H1 (cell line): ENCODE measurements around the gene CPA4. TPM values are rescaled to one million over a fixed set of nuclear protein-coding genes. Genes with fewer than 3 reads are reported as not detected.

Source experiments
- CTCF ChIA-PET: fragments of 300-600 bp; sonication (Branson Sonifier 250); formaldehyde crosslinking; loops from one replicate; lab custom pipeline; 2021; ENCODE audit not compliant: partially characterized antibody; lab: Charles Lee
- POLR2A ChIA-PET: fragments of 300-600 bp; sonication (Branson Sonifier 250); formaldehyde crosslinking; loops from one replicate; lab custom pipeline; 2021; ENCODE audit warnings: inconsistent platforms; ENCODE audit not compliant: partially characterized antibody; lab: Charles Lee
- DNase-seq, 2 experiments: peaks; one replicate each; pipeline versions ENCODE4 v3.0.0 to v3.0.0-alpha.2; 2010 to 2022; ENCODE audit warnings: low spot score in 2 of 2, low read depth in 1 of 2, mixed read lengths in 1 of 2
- FAIRE-seq: peaks from 2 replicates; lab custom pipeline; 2011; peaks lifted over from hg19 to GRCh38; lab: Jason Lieb, UNC
- H2AFZ ChIP-seq: 2 replicates; pipeline ENCODE4 v1.8.1; 2012; ENCODE audit warnings: low read length, inconsistent platforms
- H2AK5ac ChIP-seq: 2 replicates; pipeline ENCODE4 v1.6.1; 2013; ENCODE audit warnings: low read depth, low read length
- H2BK120ac ChIP-seq: replicated peaks from 2 replicates; pipeline ENCODE3; 2013; ENCODE audit warnings: low read depth, low read length, inconsistent platforms
- H2BK12ac ChIP-seq: 2 replicates; pipeline ENCODE4 v1.6.1; 2013; ENCODE audit warnings: low read depth, low read length
- H2BK15ac ChIP-seq: 2 replicates; pipeline ENCODE4 v1.6.1; 2013; ENCODE audit warnings: low read length
- H2BK20ac ChIP-seq: 2 replicates; pipeline ENCODE4 v1.6.1; 2013; ENCODE audit warnings: low read length
- H2BK5ac ChIP-seq: 2 replicates; pipeline ENCODE4 v1.6.1; 2013; ENCODE audit warnings: low read depth, low read length
- H3K14ac ChIP-seq: 2 replicates; pipeline ENCODE4 v1.6.1; 2013; ENCODE audit warnings: inconsistent platforms; ENCODE audit not compliant: insufficient read length
- H3K18ac ChIP-seq: 2 replicates; pipeline ENCODE4 v1.6.1; 2013; ENCODE audit warnings: low read length; ENCODE audit errors: extremely low read depth
- H3K23ac ChIP-seq: 2 replicates; pipeline ENCODE4 v1.6.1; 2013; ENCODE audit warnings: inconsistent platforms; ENCODE audit not compliant: insufficient read length
- H3K23me2 ChIP-seq: 2 replicates; pipeline ENCODE4 v1.6.1; 2013; ENCODE audit warnings: low read depth, low read length
- H3K27ac ChIP-seq: 2 replicates; pipeline ENCODE4 v1.6.1; 2011; ENCODE audit warnings: low read depth, low read length, inconsistent platforms
- H3K27me3 ChIP-seq, 4 experiments: replicated peaks in 1 of 4; 1 replicate in 1 of 4; 2 replicates in 3 of 4; pipeline versions ENCODE4 v1.6.1 to v1.8.1; 2011 to 2013; ENCODE audit warnings: low read length in 3 of 4, mild to moderate bottlenecking in 3 of 4, inconsistent platforms in 2 of 4, mixed read lengths in 2 of 4, moderate library complexity in 1 of 4; ENCODE audit not compliant: control insufficient read depth in 3 of 4, insufficient read depth in 3 of 4; ENCODE audit errors: extremely low read depth in 1 of 4
- H3K36me3 ChIP-seq, 4 experiments: 2 replicates each; pipeline versions ENCODE4 v1.6.1 to v1.8.1; 2011 to 2013; ENCODE audit warnings: mild to moderate bottlenecking in 4 of 4, low read length in 3 of 4, moderate library complexity in 2 of 4, control low read depth in 1 of 4, inconsistent platforms in 1 of 4; ENCODE audit not compliant: insufficient read depth in 4 of 4, control insufficient read depth in 2 of 4
- H3K4ac ChIP-seq: replicated peaks from 2 replicates; pipeline ENCODE3; 2013; ENCODE audit warnings: low read length, low read depth, mixed read lengths, inconsistent platforms; ENCODE audit not compliant: insufficient read length
- H3K4me1 ChIP-seq, 4 experiments: replicated peaks in 1 of 4; 1 replicate in 1 of 4; 2 replicates in 3 of 4; pipeline versions ENCODE4 v1.6.1 to v1.8.1; 2011 to 2013; ENCODE audit warnings: low read length in 3 of 4, inconsistent platforms in 2 of 4, mixed read lengths in 1 of 4; ENCODE audit not compliant: insufficient read depth in 4 of 4, control insufficient read depth in 3 of 4
- H3K4me2 ChIP-seq, 2 experiments: 2 replicates each; pipeline versions ENCODE4 v1.6.1 to v1.8.1; 2011 to 2013; ENCODE audit warnings: low read depth in 2 of 2, low read length in 2 of 2, control low read depth in 1 of 2, inconsistent platforms in 1 of 2, mild to moderate bottlenecking in 1 of 2; ENCODE audit not compliant: insufficient read depth in 1 of 2
- H3K4me3 ChIP-seq, 4 experiments: fragments of 200-600, 300-600 bp in 1 of 4; sonication (generic), shearing (Covaris generic), sonication (Bioruptor Twin) in 1 of 4; 2 replicates each; pipeline versions ENCODE4 v1.5.1 to v1.8.1; 2011 to 2016; ENCODE audit warnings: low read length in 4 of 4, low read depth in 3 of 4, control low read depth in 2 of 4, inconsistent platforms in 2 of 4, mild to moderate bottlenecking in 2 of 4, mixed read lengths in 1 of 4, moderate library complexity in 1 of 4; ENCODE audit not compliant: insufficient read depth in 2 of 4; ENCODE audit errors: extremely low read depth in 1 of 4
- H3K56ac ChIP-seq: replicated peaks from 2 replicates; pipeline ENCODE3; 2013; ENCODE audit warnings: low read depth, mild to moderate bottlenecking, mixed read lengths, low read length, inconsistent platforms; ENCODE audit not compliant: insufficient read length
- H3K79me1 ChIP-seq: 2 replicates; pipeline ENCODE4 v1.6.1; 2013; ENCODE audit warnings: low read depth, low read length, control low read depth
- H3K79me2 ChIP-seq, 2 experiments: 2 replicates each; pipeline versions ENCODE4 v1.6.1 to v1.8.1; 2012 to 2013; ENCODE audit warnings: low read length in 2 of 2, mild to moderate bottlenecking in 2 of 2, inconsistent platforms in 1 of 2; ENCODE audit not compliant: insufficient read depth in 2 of 2, control insufficient read depth in 1 of 2
- H3K9ac ChIP-seq, 4 experiments: replicated peaks in 1 of 4; 1 replicate in 1 of 4; 2 replicates in 3 of 4; pipeline versions ENCODE4 v1.6.1 to v1.8.1; 2011 to 2013; ENCODE audit warnings: low read depth in 3 of 4, low read length in 3 of 4, control low read depth in 2 of 4, mild to moderate bottlenecking in 2 of 4, moderate library complexity in 2 of 4, inconsistent platforms in 1 of 4; ENCODE audit errors: extremely low read depth in 1 of 4
- H3K9me3 ChIP-seq, 2 experiments: 2 replicates each; pipeline versions ENCODE4 v1.6.1 to v1.8.1; 2012 to 2013; ENCODE audit warnings: mild to moderate bottlenecking in 2 of 2, moderate library complexity in 2 of 2, control low read depth in 1 of 2, inconsistent platforms in 1 of 2, low read depth in 1 of 2, low read length in 1 of 2, mixed read lengths in 1 of 2; ENCODE audit not compliant: insufficient read depth in 2 of 2
- H4K20me1 ChIP-seq, 2 experiments: replicated peaks in 1 of 2; 2 replicates each; pipeline versions ENCODE3 to v1.8.1; 2011 to 2013; ENCODE audit warnings: inconsistent platforms in 2 of 2, low read length in 2 of 2, mild to moderate bottlenecking in 1 of 2; ENCODE audit not compliant: insufficient read depth in 2 of 2, control insufficient read depth in 1 of 2
- H4K5ac ChIP-seq: 2 replicates; pipeline ENCODE4 v1.6.1; 2013; ENCODE audit warnings: low read length, low read depth, mixed read lengths, inconsistent platforms; ENCODE audit not compliant: insufficient read length
- H4K8ac ChIP-seq: 2 replicates; pipeline ENCODE4 v1.8.0; 2013; ENCODE audit warnings: mild to moderate bottlenecking, moderate library complexity, low read length, inconsistent platforms; ENCODE audit not compliant: insufficient read depth; ENCODE audit errors: extremely low read depth
- H4K91ac ChIP-seq: replicated peaks from 2 replicates; pipeline ENCODE3; 2013; ENCODE audit warnings: low read length, mixed read lengths, inconsistent platforms; ENCODE audit not compliant: insufficient read length
- ATF2 ChIP-seq: IDR thresholded peaks from 2 replicates; pipeline ENCODE4 v1.6.1; 2012; ENCODE audit warnings: low read length, inconsistent platforms
- CTBP2 ChIP-seq: IDR thresholded peaks from 2 replicates; pipeline ENCODE4 v1.7.0; 2011; ENCODE audit warnings: borderline replicate concordance, mild to moderate bottlenecking, moderate library complexity, mixed read lengths, low read length; ENCODE audit not compliant: insufficient read depth, insufficient read length
- CTCF ChIP-seq, 3 experiments: IDR thresholded peaks; 1 replicate in 2 of 3; 2 replicates in 1 of 3; pipeline versions ENCODE4 v1.5.1 to v1.6.1; 2011; ENCODE audit warnings: low read length in 3 of 3, mild to moderate bottlenecking in 3 of 3, inconsistent platforms in 2 of 3, low read depth in 1 of 3, moderate library complexity in 1 of 3; ENCODE audit not compliant: insufficient read depth in 1 of 3; ENCODE audit errors: control extremely low read depth in 1 of 3
- EP300 ChIP-seq, 2 experiments: IDR thresholded peaks; 1 replicate in 1 of 2; 2 replicates in 1 of 2; pipeline ENCODE4 v1.6.1; 2011 to 2012; ENCODE audit warnings: low read depth in 2 of 2, low read length in 2 of 2, mild to moderate bottlenecking in 2 of 2, borderline replicate concordance in 1 of 2, inconsistent platforms in 1 of 2, moderate library complexity in 1 of 2
- GTF2F1 ChIP-seq: IDR thresholded peaks from 2 replicates; pipeline ENCODE4 v1.6.1; 2012; ENCODE audit warnings: low read depth, low read length, improper control_type of control experiment, borderline replicate concordance
- TBP ChIP-seq: IDR thresholded peaks from 2 replicates; pipeline ENCODE4 v1.6.1; 2011; ENCODE audit warnings: low read depth, low read length, improper control_type of control experiment
- WGBS, 2 experiments: shearing (Covaris generic) in 1 of 2; methylation state at CpG; one replicate each; pipeline versions ENCODE4 v1.1.6 to v1.1.7; 2013 to 2015; ENCODE audit warnings: low lambda C conversion rate in 2 of 2, mixed read lengths in 2 of 2, inconsistent platforms in 1 of 2, low coverage in 1 of 2, missing lambda C conversion rate in 1 of 2; ENCODE audit not compliant: insufficient replicate concordance in 2 of 2, insufficient coverage in 1 of 2, insufficient read length in 1 of 2; ENCODE audit errors: extremely low coverage in 1 of 2, missing lambda C conversion rate in 1 of 2; 5-methylcytosine and 5-hydroxymethylcytosine counted together
- polyA plus RNA-seq, 7 experiments: library from polyadenylated mRNA; depleted of rRNA in 3 of 7; stranded (reverse) in 5 of 7; unstranded in 2 of 7; fragments of >200 nt in 5 of 7; fragments of 200-250 nt in 2 of 7; gene quantifications; 1 replicate in 5 of 7; 2 replicates in 1 of 7; 4 replicates in 1 of 7; pipeline versions ENCODE4 v1.2.1 to v1.2.3, GENCODE V29; 2011 to 2013; ENCODE audit warnings: missing spikeins in 2 of 7, mixed read lengths in 2 of 7
- total RNA-seq: library from RNA; stranded (reverse); fragmentation: NEBNext Ultra II Directional; extraction: Animal tissue kit (Norgen Biotek cat#: 25700); gene quantifications from 2 replicates; pipeline ENCODE4 v1.2.1, GENCODE V29; 2021

The CPA4 gene
- total and polyA plus RNA-seq, 2 of the 8 experiments (the other 6 are each of a cell fraction or from before 2014, with no cell fraction given), result 0.03 TPM; not detected in 1

GRCh38 chr7:130362251-130362816 is 69.4 kb downstream of the CPA4 start:
- WGBS, 2 experiments, result 91% methylated on average over 10 of the region's 10 CpGs; no CpG with 5 or more reads in 1 of the 2 experiments
- Histone ChIP-seq H3K27ac (no peak overlapping the region), H2BK5ac (no peak overlapping the region), H3K79me2 (no peaks in the 10 kb centered on the region), H2AFZ (no peak overlapping the region), H3K14ac (no peak overlapping the region), H4K5ac (no peak overlapping the region), H4K20me1 (no peaks in the 10 kb centered on the region), H4K8ac (no peak overlapping the region), H3K4me3 (no peak overlapping the region), H3K79me1 (no peaks in the 10 kb centered on the region), H3K9ac (no peak overlapping the region), H3K23ac (no peak overlapping the region), H3K27me3 (no peaks in the 10 kb centered on the region; a peak in 1 of 7 replicates), H4K91ac (no peak overlapping the region), H2BK15ac (no peak overlapping the region), H3K23me2 (no peaks in the 10 kb centered on the region), H3K56ac (no peak overlapping the region), H3K4me1 (peaks cover 0 to 6% (median 0%) of the 10 kb centered on the region in 4 experiments; a peak in 1 of 7 replicates), H3K9me3 (0 out of 4 replicates have a peak, but pooled peaks cover 0 to 6% of the 10 kb centered on the region in 2 experiments), H2AK5ac (no peak overlapping the region), H3K18ac (no peak overlapping the region), H2BK12ac (no peak overlapping the region), H2BK20ac (no peak overlapping the region), H3K4me2 (no peak overlapping the region), H3K36me3 (no peaks in the 10 kb centered on the region), H2BK120ac (no peak overlapping the region), H3K4ac (no peak overlapping the region)
- ChIA-PET POLR2A (interaction anchor here (1.6 kb wide), 1 partner anchor 17 kb away, joined by 4 read pairs; no protein-coding TSS in a partner anchor), CTCF (interaction anchor here (0.7 to 11.6 kb wide), 2 partner anchors 17 to 401 kb away, joined by 3 to 59 read pairs; partner anchors contain the start of gene CPA1)
- DNase-seq, result no peak
- FAIRE-seq, result no peak
- TF ChIP-seq TBP (no peak), EP300 (IDR thresholded peaks at IDR 0.05; ENCODE audit: borderline replicate concordance in 1 of 2, low read depth in 2 of 2, low read length in 2 of 2) (no peak), ATF2 (no peak), GTF2F1 (no peak), CTCF (IDR thresholded peaks at IDR 0.05; ENCODE audit: control extremely low read depth in 1 of 3, insufficient read depth in 1 of 3, low read depth in 1 of 3, low read length in 3 of 3) (no peak), CTBP2 (no peak)
